Transverse colon (tissue), 4 donors: ENCODE data around the gene GABRD.

Experiments
- EP300 ChIP-seq: sonication (generic); formaldehyde crosslinking; IDR thresholded peaks from one replicate; pipeline ENCODE4 v1.6.1; 2017; ENCODE audit warnings: antibody characterized with exemption, low read depth
- POLR2AphosphoS5 ChIP-seq, 3 donors: sonication (generic); formaldehyde crosslinking; IDR thresholded peaks; one replicate each; pipeline ENCODE4 v1.6.1; 2016; ENCODE audit warnings: antibody characterized with exemption in 3 of 3
- TF ChIP-seq, protein P1 (sequence below), 5 experiments: fragments of 200-600 bp in 3 of 5; fragments of 450-650 bp in 2 of 5; sonication (generic) in 3 of 5; IDR thresholded peaks; 1 replicate in 2 of 5; 2 replicates in 3 of 5; pipeline ENCODE4 v1.5.1; 2016 to 2017; ENCODE audit warnings: antibody characterized with exemption in 5 of 5, inconsistent platforms in 3 of 5, mild to moderate bottlenecking in 2 of 5, moderate library complexity in 1 of 5

DNA sequence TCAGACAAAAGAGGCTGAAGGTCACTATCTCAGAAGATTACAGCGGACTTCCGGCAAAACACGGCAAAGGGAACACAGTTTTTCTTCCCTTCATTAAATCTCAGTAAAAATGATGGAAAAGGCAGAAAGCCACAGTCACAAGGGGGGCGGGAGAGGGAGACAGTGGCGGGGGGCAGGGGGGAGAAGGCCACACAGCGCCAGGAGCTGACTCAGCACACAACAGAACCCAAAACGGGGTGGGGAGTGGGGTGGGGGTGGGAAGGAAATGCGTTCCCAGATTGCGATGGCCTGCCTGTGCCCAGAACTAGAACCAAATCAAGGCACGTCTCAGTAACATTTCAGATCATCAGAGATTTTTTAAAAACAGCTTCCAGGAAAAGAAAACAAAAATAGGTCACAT, 28.9 kb upstream of the GABRD start:
- TF ChIP-seq POLR2AphosphoS5 (IDR thresholded peaks at IDR 0.05) = no peak
- TF ChIP-seq, protein P1, sequence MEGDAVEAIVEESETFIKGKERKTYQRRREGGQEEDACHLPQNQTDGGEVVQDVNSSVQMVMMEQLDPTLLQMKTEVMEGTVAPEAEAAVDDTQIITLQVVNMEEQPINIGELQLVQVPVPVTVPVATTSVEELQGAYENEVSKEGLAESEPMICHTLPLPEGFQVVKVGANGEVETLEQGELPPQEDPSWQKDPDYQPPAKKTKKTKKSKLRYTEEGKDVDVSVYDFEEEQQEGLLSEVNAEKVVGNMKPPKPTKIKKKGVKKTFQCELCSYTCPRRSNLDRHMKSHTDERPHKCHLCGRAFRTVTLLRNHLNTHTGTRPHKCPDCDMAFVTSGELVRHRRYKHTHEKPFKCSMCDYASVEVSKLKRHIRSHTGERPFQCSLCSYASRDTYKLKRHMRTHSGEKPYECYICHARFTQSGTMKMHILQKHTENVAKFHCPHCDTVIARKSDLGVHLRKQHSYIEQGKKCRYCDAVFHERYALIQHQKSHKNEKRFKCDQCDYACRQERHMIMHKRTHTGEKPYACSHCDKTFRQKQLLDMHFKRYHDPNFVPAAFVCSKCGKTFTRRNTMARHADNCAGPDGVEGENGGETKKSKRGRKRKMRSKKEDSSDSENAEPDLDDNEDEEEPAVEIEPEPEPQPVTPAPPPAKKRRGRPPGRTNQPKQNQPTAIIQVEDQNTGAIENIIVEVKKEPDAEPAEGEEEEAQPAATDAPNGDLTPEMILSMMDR (IDR thresholded peaks at IDR 0.05) = no peak
- TF ChIP-seq EP300 = no peak
